Neural crest cell (in vitro differentiated cells): ENCODE measurements around the gene CMTR1. TPM values are rescaled to one million over a fixed set of nuclear protein-coding genes. Genes with fewer than 3 reads are reported as not detected.

Experiments used
- DNase-seq: peaks from one replicate; pipeline ENCODE4 v3.0.0; 2021; ENCODE audit warnings: low read depth, mixed read lengths, low spot score
- H3K27ac Mint-ChIP-seq: one replicate; pipeline ENCODE4 v1.8.0; 2021; ENCODE audit warnings: mild to moderate bottlenecking, mixed read lengths; ENCODE audit not compliant: unreplicated experiment
- H3K27me3 Mint-ChIP-seq: 2 replicates; pipeline ENCODE4 v1.8.0; 2021; ENCODE audit warnings: low read depth, mild to moderate bottlenecking, mixed read lengths
- H3K36me3 Mint-ChIP-seq: 2 replicates; pipeline ENCODE4 v1.8.0; 2021; ENCODE audit warnings: low read depth, mild to moderate bottlenecking, mixed read lengths
- H3K4me1 Mint-ChIP-seq: 2 replicates; pipeline ENCODE4 v1.8.0; 2021; ENCODE audit warnings: mixed read lengths
- H3K4me3 Mint-ChIP-seq: one replicate; pipeline ENCODE4 v1.8.0; 2021; ENCODE audit warnings: mild to moderate bottlenecking, mixed read lengths
- H3K9me3 Mint-ChIP-seq: 2 replicates; pipeline ENCODE4 v1.8.0; 2021; ENCODE audit warnings: mixed read lengths
- total RNA-seq: library from RNA; stranded (reverse); gene quantifications from 2 replicates; pipeline ENCODE4 v1.2.1, GENCODE V29; 2021
- TF ChIP-seq, protein P1 (sequence below): fragments of 200-600 bp; sonication (generic); conservative IDR thresholded peaks from 2 replicates; pipeline ENCODE4 v1.5.0; 2021; ENCODE audit warnings: antibody characterized with exemption, mild to moderate bottlenecking

CMTR1 gene
- total RNA-seq, 1 donor from 2014 or later = 51.0 TPM

DNA sequence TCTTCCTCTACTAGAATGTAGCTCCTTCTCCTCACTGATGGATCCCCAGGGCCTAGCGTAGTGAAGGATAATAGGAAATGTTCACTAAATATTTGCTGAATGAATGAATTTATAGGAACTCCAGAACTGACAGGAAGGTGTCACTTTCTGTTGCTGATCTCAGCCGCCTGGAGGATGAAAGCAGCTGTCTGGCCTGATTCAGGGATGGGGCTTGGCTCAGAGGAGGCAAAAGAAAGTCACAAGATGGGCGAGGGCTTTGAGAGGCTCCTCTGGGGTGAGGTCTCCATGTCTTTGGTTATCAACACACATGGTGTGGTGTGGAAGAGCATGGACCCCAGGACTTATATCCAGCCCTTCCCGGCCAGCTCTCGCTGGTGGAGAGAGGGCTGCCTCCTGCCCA lies 78.2 kb downstream of the CMTR1 start:
- H3K27me3 Mint-ChIP-seq = peaks cover 32% of the 10 kb centered on the region
- TF ChIP-seq, protein P1, sequence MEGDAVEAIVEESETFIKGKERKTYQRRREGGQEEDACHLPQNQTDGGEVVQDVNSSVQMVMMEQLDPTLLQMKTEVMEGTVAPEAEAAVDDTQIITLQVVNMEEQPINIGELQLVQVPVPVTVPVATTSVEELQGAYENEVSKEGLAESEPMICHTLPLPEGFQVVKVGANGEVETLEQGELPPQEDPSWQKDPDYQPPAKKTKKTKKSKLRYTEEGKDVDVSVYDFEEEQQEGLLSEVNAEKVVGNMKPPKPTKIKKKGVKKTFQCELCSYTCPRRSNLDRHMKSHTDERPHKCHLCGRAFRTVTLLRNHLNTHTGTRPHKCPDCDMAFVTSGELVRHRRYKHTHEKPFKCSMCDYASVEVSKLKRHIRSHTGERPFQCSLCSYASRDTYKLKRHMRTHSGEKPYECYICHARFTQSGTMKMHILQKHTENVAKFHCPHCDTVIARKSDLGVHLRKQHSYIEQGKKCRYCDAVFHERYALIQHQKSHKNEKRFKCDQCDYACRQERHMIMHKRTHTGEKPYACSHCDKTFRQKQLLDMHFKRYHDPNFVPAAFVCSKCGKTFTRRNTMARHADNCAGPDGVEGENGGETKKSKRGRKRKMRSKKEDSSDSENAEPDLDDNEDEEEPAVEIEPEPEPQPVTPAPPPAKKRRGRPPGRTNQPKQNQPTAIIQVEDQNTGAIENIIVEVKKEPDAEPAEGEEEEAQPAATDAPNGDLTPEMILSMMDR = no peak
- no peak overlapping the region for H3K4me3 Mint-ChIP-seq
- H3K9me3 Mint-ChIP-seq = no peaks in the 10 kb centered on the region
- no peaks in the 10 kb centered on the region for H3K36me3 Mint-ChIP-seq
- peaks cover 41% of the 10 kb centered on the region for H3K4me1 Mint-ChIP-seq
- H3K27ac Mint-ChIP-seq = no peak overlapping the region
- no peak for DNase-seq

- H3K27me3 Mint-ChIP-seq = peaks cover 32% of the 10 kb centered on the region
- TF ChIP-seq, protein P1 = no peak
- peaks cover 49% of the 10 kb centered on the region for H3K4me1 Mint-ChIP-seq
- H3K36me3 Mint-ChIP-seq = no peaks in the 10 kb centered on the region
- no peaks in the 10 kb centered on the region for H3K9me3 Mint-ChIP-seq
- no peak for DNase-seq
- H3K27ac Mint-ChIP-seq = no peak overlapping the region
- no peak overlapping the region for H3K4me3 Mint-ChIP-seq
These were observed 78.9 kb downstream of the CMTR1 start for GRCh38 chr6:37511910-37512399.

- peaks cover 54% of the 10 kb centered on the region for H3K4me1 Mint-ChIP-seq
- no peaks in the 10 kb centered on the region for H3K36me3 Mint-ChIP-seq
- H3K27me3 Mint-ChIP-seq = peaks cover 32% of the 10 kb centered on the region
- no peak overlapping the region for H3K27ac Mint-ChIP-seq
- DNase-seq = no peak
- no peaks in the 10 kb centered on the region for H3K9me3 Mint-ChIP-seq
- TF ChIP-seq, protein P1 = no peak
- no peak overlapping the region for H3K4me3 Mint-ChIP-seq
These were observed 79.5 kb downstream of the CMTR1 start for GRCh38 chr6:37512400-37513011.

- TF ChIP-seq, protein P1 = no peak
- Mint-ChIP-seq H3K4me1 (peaks cover 57% of the 10 kb centered on the region), H3K27ac (no peak overlapping the region), H3K9me3 (no peaks in the 10 kb centered on the region), H3K27me3 (peaks cover 32% of the 10 kb centered on the region), H3K4me3 (no peak overlapping the region), H3K36me3 (no peaks in the 10 kb centered on the region)
- no peak for DNase-seq
These were observed 80.1 kb downstream of the CMTR1 start for GRCh38 chr6:37513155-37513554.

- H3K4me3 Mint-ChIP-seq = no peak overlapping the region
- H3K27me3 Mint-ChIP-seq = peaks cover 32% of the 10 kb centered on the region
- no peak overlapping the region for H3K27ac Mint-ChIP-seq
- DNase-seq = no peak
- H3K4me1 Mint-ChIP-seq = peaks cover 57% of the 10 kb centered on the region
- H3K9me3 Mint-ChIP-seq = no peaks in the 10 kb centered on the region
- TF ChIP-seq, protein P1 = no peak
- no peaks in the 10 kb centered on the region for H3K36me3 Mint-ChIP-seq
These were observed 80.6 kb downstream of the CMTR1 start for GRCh38 chr6:37513576-37513975.
